Lower leg skin (tissue), 3 donors: ENCODE data around the gene SAMD3.

Source experiments
- CTCF ChIP-seq, 3 donors: fragments of 450-650 bp; IDR thresholded peaks; one replicate each; pipeline ENCODE4 v1.5.1; 2016; ENCODE audit warnings: antibody characterized with exemption in 3 of 3, mild to moderate bottlenecking in 3 of 3, moderate library complexity in 2 of 3
- POLR2A ChIP-seq, 2 donors: fragments of 450-650 bp; IDR thresholded peaks; one replicate each; pipeline ENCODE4 v1.6.1; 2016 to 2017; ENCODE audit warnings: antibody characterized with exemption in 2 of 2, mild to moderate bottlenecking in 1 of 2, moderate library complexity in 1 of 2

- TF ChIP-seq CTCF (IDR thresholded peaks at IDR 0.05) (no peak), POLR2A (IDR thresholded peaks at IDR 0.05) (no peak)
These were observed 107.7 kb downstream of the SAMD3 start for GRCh38 chr6:130115036-130115435.
